Measurements from ENCODE around the gene ARL6.

DNA sequence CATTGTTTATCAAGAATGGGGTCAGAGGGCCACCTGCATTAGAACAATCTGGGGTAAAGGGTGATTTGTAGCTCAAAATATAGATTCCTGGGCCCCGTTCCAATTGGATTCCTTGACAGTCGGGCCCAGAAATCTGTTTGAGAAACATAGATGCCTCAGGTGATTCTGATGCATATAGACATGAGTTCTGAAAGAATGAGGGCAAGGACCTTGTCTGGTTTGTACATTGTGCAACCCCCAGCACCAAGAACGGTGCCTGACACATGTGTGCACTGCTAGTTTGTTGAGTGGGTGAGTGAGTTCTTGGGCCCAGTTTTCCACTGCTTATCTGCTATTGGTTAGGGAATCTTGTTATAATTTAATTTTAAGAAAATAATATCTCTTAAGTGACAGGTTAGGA is 73.8 kb downstream of the ARL6 start:
- TF ChIP-seq POLR2A (IDR thresholded peaks at IDR 0.05; ENCODE audit: low read length) (no peak), GATA1 (IDR thresholded peaks at IDR 0.05; ENCODE audit: low read depth, low read length) (no peak)

All from erythroblast (primary cell).